K562 (cell line): ENCODE measurements around the gene WDR91. TPM values are rescaled to one million over a fixed set of nuclear protein-coding genes. Genes with fewer than 3 reads are reported as not detected.

ENCODE experiments used
- CREB3 ChIP-seq: fragments of 450-650 bp; conservative IDR thresholded peaks from 2 replicates; pipeline ENCODE4 v1.6.1; 2016; ENCODE audit warnings: missing genetic modification characterization, low read depth, mild to moderate bottlenecking, missing compliant biosample characterization, moderate library complexity
- DNMT1 ChIP-seq: fragments of 450-650 bp; IDR thresholded peaks from 2 replicates; pipeline ENCODE4 v1.6.1; 2016; ENCODE audit warnings: antibody characterized with exemption, mild to moderate bottlenecking
- GATA2 ChIP-seq: sonication (generic); formaldehyde crosslinking; IDR thresholded peaks from 2 replicates; pipeline ENCODE4 v1.4.0; 2020; ENCODE audit warnings: mild to moderate bottlenecking, missing genetic modification reagents
- HDAC3 ChIP-seq: fragments of 450-650 bp; IDR thresholded peaks from 2 replicates; pipeline ENCODE4 v1.6.1; 2018; ENCODE audit warnings: borderline replicate concordance, mild to moderate bottlenecking, moderate library complexity; ENCODE audit not compliant: partially characterized antibody
- KAT8 ChIP-seq: fragments of 450-650 bp; IDR thresholded peaks from 2 replicates; pipeline ENCODE4 v1.6.1; 2016; ENCODE audit warnings: low read depth, mild to moderate bottlenecking
- MCM3 ChIP-seq: fragments of 450-650 bp; IDR thresholded peaks from 2 replicates; pipeline ENCODE4 v1.6.1; 2016
- NCOA1 ChIP-seq: fragments of 450-650 bp; IDR thresholded peaks from 2 replicates; pipeline ENCODE4 v1.6.1; 2016; ENCODE audit warnings: low read depth
- NR2C2 ChIP-seq, 2 experiments: fragments of 200-800 bp in 1 of 2; sonication (Bioruptor generic) in 1 of 2; sonication (generic) in 1 of 2; formaldehyde crosslinking in 1 of 2; IDR thresholded peaks; 2 replicates each; pipeline versions ENCODE4 v1.6.1 to v1.8.0; 2016 to 2022; ENCODE audit warnings: mild to moderate bottlenecking in 1 of 2, missing compliant biosample characterization in 1 of 2, missing genetic modification characterization in 1 of 2, missing genetic modification reagents in 1 of 2
- NR3C1 ChIP-seq: sonication (generic); formaldehyde crosslinking; IDR thresholded peaks from 2 replicates; pipeline ENCODE4 v1.8.1; 2022; ENCODE audit warnings: missing genetic modification reagents
- RBM34 ChIP-seq: fragments of 200-400 bp; formaldehyde crosslinking; IDR thresholded peaks from 2 replicates; pipeline ENCODE4 v1.6.1; 2018; ENCODE audit warnings: low read length, borderline replicate concordance; ENCODE audit not compliant: insufficient read depth
- SMAD4 ChIP-seq: fragments of 250-450 bp; sonication (Bioruptor Pico); conservative IDR thresholded peaks from 2 replicates; pipeline ENCODE4 v1.8.0; 2021; ENCODE audit warnings: inconsistent platforms, mild to moderate bottlenecking, moderate library complexity
- ZBTB8A ChIP-seq: fragments of 450-650 bp; IDR thresholded peaks from 2 replicates; pipeline ENCODE4 v1.6.1; 2018; ENCODE audit warnings: mild to moderate bottlenecking, moderate library complexity; ENCODE audit not compliant: partially characterized antibody
- ZNF280A ChIP-seq: fragments of 450-650 bp; IDR thresholded peaks from 2 replicates; pipeline ENCODE4 v1.6.1; 2018; ENCODE audit warnings: mild to moderate bottlenecking, low read depth; ENCODE audit not compliant: partially characterized antibody
- ZNF551 ChIP-seq: fragments of 250-450 bp; sonication (Bioruptor Pico); IDR thresholded peaks from 2 replicates; pipeline ENCODE4 v1.5.0; 2021; ENCODE audit warnings: mild to moderate bottlenecking, moderate library complexity
- ZNF592 ChIP-seq: fragments of 450-650 bp; IDR thresholded peaks from 2 replicates; pipeline ENCODE4 v1.6.1; 2017; ENCODE audit warnings: antibody characterized with exemption, mild to moderate bottlenecking
- ZNF644 ChIP-seq: fragments of 200-800 bp; sonication (Bioruptor generic); IDR thresholded peaks from 2 replicates; pipeline ENCODE4 v1.6.1; 2016; ENCODE audit warnings: low read depth, missing genetic modification characterization, missing compliant biosample characterization
- polyA plus RNA-seq, 8 experiments: library from polyadenylated mRNA; depleted of rRNA in 4 of 8; stranded (reverse) in 5 of 8; unstranded in 3 of 8; fragments of >200 nt; fragmentation: Nextera tagmentation in 2 of 8; fragmentation: Illumina TruSeq in 1 of 8; extraction: Ambion mirVana in 2 of 8; extraction: Trizol in 1 of 8; gene quantifications; 2 replicates each; pipeline versions ENCODE4 v1.2.1 to v1.2.3, GENCODE V29; 2011 to 2014; ENCODE audit warnings: inconsistent platforms in 1 of 8, missing spikeins in 1 of 8
- total RNA-seq, 7 experiments: library from RNA; depleted of rRNA in 6 of 7; stranded (reverse); fragments of >200 nt in 6 of 7; fragmentation: Illumina TruSeq in 2 of 7; extraction: Trizol in 2 of 7; gene quantifications; 2 replicates each; pipeline versions ENCODE4 v1.2.1 to v1.2.3, GENCODE V29; 2011 to 2021; ENCODE audit warnings: low replicate concordance in 1 of 7
- TF ChIP-seq, protein P1 (sequence below), 3 experiments: fragments of 200-800 bp in 1 of 3; sonication (Bioruptor generic) in 1 of 3; sonication (generic) in 1 of 3; formaldehyde crosslinking in 1 of 3; IDR thresholded peaks; 2 replicates each; pipeline versions ENCODE4 v1.6.1 to v1.8.0; 2016 to 2022; ENCODE audit warnings: mild to moderate bottlenecking in 2 of 3, missing compliant biosample characterization in 2 of 3, missing genetic modification characterization in 2 of 3, missing genetic modification reagents in 1 of 3

The WDR91 gene
- total and polyA plus RNA-seq, 9 of the 15 experiments (the other 6 are each of a cell fraction or from before 2014, with no cell fraction given), result 1.9 to 18.2 (median 9.8) TPM

DNA sequence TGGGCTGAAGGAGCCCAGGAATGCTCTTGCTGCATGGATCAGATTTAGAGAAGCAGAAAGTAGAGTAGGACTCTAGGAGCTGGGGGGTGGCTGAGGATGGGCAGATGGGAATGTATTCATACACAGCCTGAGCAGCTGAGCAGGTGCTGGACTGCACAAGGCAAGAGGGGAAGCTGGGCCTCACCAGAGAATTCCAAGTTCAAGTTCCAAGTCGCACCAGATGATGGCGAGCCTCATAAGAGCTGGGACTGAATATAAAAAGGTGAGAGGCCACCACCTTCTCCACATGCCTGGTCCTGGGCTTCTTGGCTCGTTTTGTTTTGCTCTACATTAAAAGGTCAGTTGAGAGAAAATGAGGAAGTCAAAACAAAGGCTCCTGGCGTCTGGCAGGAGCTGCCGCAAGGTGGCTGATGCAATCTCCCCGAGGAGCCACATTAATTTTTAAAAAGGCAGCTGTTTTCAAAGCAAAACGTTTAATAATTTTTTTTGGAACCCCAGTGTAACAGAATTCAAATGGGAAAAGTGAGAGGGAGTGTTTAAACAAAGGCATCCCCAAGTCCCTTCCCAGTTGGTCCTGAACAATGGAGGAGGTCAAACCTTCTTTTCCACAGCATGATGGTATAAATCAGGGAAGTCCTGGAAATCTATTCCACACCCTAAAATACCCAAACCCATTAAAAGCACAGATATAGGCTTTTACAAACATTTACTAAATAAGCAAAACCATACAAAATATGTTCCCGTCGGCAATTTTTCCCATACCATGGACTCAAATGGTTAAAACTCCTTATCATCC is 50.3 kb downstream of the WDR91 start (continued):
- peak; percentile 89 for TF ChIP-seq ZNF592
- TF ChIP-seq GATA2 (CRISPR knock-in tag), result peak; percentile 36; the same call in 1 of the 2 replicates
- TF ChIP-seq, protein P1, sequence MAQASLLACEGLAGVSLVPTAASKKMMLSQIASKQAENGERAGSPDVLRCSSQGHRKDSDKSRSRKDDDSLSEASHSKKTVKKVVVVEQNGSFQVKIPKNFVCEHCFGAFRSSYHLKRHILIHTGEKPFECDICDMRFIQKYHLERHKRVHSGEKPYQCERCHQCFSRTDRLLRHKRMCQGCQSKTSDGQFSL (CRISPR knock-in tag; IDR thresholded peaks at IDR 0.05), result no peak
- TF ChIP-seq, protein P1 (tag; IDR thresholded peaks at IDR 0.05), result peak in 1 of 2 experiments; percentile 63; a peak in 2 of 4 replicates
- no peak for TF ChIP-seq KAT8
- no peak for TF ChIP-seq NCOA1
- 0 out of 2 replicates have a peak, but pooled peaks have one; percentile 58 for TF ChIP-seq ZNF644 (tag)
- TF ChIP-seq MCM3, result no peak
- no peak for TF ChIP-seq ZBTB8A
- no peak for TF ChIP-seq RBM34
- TF ChIP-seq CREB3 (tag), result peak; percentile 56; the same call in 1 of the 2 replicates
- no peak; the same call in 1 of the 2 replicates for TF ChIP-seq DNMT1
- no peak for TF ChIP-seq ZNF551
- TF ChIP-seq NR2C2 (CRISPR knock-in tag; IDR thresholded peaks at IDR 0.05), result no peak
- TF ChIP-seq NR2C2 (tag; IDR thresholded peaks at IDR 0.05), result peak; percentile 69
- peak; percentile 99 for TF ChIP-seq SMAD4
- no peak for TF ChIP-seq NR3C1 (CRISPR knock-in tag)
- peak; percentile 47 for TF ChIP-seq HDAC3
- TF ChIP-seq ZNF280A, result no peak
